Measurements from ENCODE around the gene SLC7A10. TPM values are rescaled to one million over a fixed set of nuclear protein-coding genes. Genes with fewer than 3 reads are reported as not detected.
"Not testable (repeated sequence)": the region's sequence is repeated elsewhere in the genome, so short reads cannot be mapped to it uniquely, and the experiment has no call there.

SLC7A10 gene
- polyA plus RNA-seq, 1 donor from 2014 or later = not detected

- no peak overlapping the region for H3K27ac Mint-ChIP-seq
- peaks cover 0 to 3% (median 0%) of the 10 kb centered on the region in 3 donors for H3K4me1 Mint-ChIP-seq
These were observed 4.9 kb downstream of the SLC7A10 start for GRCh38 chr19:33220735-33221134.

GRCh38 chr19:33220115-33220514 is 5.5 kb downstream of the SLC7A10 start:
- Mint-ChIP-seq H3K4me1 (peaks cover 0 to 3% (median 0%) of the 10 kb centered on the region in 3 donors), H3K4me3 (no peak overlapping the region), H3K36me3 (no peaks in the 10 kb centered on the region), H3K27me3 (peaks cover 20% of the 10 kb centered on the region), H3K27ac (no peak overlapping the region), H3K9me3 (no peaks in the 10 kb centered on the region)

More at GRCh38 chr19:33220735-33221134, 4.9 kb downstream of the SLC7A10 start:
- Mint-ChIP-seq H3K27me3 (peaks cover 20% of the 10 kb centered on the region), H3K36me3 (no peaks in the 10 kb centered on the region), H3K4me3 (no peak overlapping the region), H3K9me3 (no peaks in the 10 kb centered on the region)

- Mint-ChIP-seq H3K4me1 (peaks cover 0 to 3% (median 0%) of the 10 kb centered on the region in 3 donors), H3K4me3 (no peak overlapping the region), H3K36me3 (no peaks in the 10 kb centered on the region), H3K27ac (no peak overlapping the region), H3K27me3 (peaks cover 16% of the 10 kb centered on the region), H3K9me3 (no peaks in the 10 kb centered on the region)
These were observed 6.3 kb downstream of the SLC7A10 start for GRCh38 chr19:33219261-33219815.

DNA sequence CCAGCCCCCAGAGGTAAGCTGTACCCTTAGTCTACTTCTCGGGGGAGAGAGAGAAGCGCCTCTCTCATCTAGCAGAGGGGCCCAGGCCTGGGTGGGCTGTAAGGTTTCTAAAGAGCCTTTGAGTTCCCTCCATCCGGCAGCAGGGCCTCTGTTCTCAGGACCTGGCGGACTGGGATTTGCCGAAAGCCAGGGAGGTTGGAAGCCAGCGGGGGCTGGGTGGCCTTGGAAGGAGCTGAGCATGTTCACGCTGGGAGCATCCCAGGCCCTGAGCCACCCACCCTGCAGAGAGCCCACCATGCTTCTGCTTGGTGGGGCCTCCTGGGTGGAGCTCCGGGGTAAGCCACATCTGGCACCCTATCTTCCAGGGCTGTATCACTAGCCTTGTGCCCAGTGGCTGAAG is 7.8 kb downstream of the SLC7A10 start:
- H3K4me1 Mint-ChIP-seq = peaks cover 0 to 3% (median 0%) of the 10 kb centered on the region in 3 donors
- no peaks in the 10 kb centered on the region for H3K9me3 Mint-ChIP-seq
- no peaks in the 10 kb centered on the region for H3K36me3 Mint-ChIP-seq
- no peak overlapping the region for H3K4me3 Mint-ChIP-seq
- no peak overlapping the region for H3K27ac Mint-ChIP-seq
- peaks cover 16% of the 10 kb centered on the region for H3K27me3 Mint-ChIP-seq

DNA sequence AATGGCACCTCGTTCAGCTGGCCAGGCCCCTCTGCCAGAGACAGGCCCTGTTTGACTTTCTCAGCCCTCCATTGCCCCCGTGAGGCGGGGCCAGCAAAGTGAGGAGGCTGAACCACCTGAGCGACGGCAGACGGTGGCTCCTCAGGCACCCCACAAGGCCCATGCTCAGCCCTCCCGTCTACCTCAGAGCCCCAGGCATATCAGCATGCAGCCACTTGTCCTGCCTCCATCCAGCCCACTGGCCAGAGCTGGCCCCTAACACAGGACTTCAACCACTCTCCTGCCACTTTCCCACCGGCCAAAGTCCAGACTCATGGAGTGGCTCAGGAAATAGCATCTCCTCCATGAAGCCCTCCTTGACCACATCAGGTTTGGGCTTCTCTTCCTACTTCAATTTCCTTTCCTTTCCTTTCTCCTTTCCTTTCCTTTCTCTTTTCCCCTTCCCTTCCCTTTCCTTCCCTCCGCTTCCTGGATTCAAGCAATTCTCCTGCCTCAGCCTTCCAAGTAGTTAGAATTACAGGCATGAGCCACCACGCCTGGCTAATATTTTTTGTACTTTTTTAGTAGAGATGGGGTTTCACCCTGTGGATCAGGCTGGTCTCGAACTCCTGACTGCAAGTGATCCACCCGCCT is 9.3 kb downstream of the SLC7A10 start:
- H3K27ac Mint-ChIP-seq = no peak overlapping the region
- peaks cover 0 to 3% (median 0%) of the 10 kb centered on the region in 3 donors for H3K4me1 Mint-ChIP-seq
- peak overlapping the region in 1 of 4 donors; percentile 82 for H3K4me3 Mint-ChIP-seq
- no peaks in the 10 kb centered on the region for H3K36me3 Mint-ChIP-seq
- peaks cover 10% of the 10 kb centered on the region for H3K27me3 Mint-ChIP-seq
- no peaks in the 10 kb centered on the region for H3K9me3 Mint-ChIP-seq

GRCh38 chr19:33215438-33216197 is 10.0 kb downstream of the SLC7A10 start:
- Mint-ChIP-seq H3K27ac (no peak overlapping the region), H3K4me3 (no peak overlapping the region), H3K4me1 (peaks cover 0 to 3% (median 0%) of the 10 kb centered on the region in 3 donors), H3K9me3 (no peaks in the 10 kb centered on the region), H3K27me3 (peaks cover 7% of the 10 kb centered on the region), H3K36me3 (no peaks in the 10 kb centered on the region)

DNA sequence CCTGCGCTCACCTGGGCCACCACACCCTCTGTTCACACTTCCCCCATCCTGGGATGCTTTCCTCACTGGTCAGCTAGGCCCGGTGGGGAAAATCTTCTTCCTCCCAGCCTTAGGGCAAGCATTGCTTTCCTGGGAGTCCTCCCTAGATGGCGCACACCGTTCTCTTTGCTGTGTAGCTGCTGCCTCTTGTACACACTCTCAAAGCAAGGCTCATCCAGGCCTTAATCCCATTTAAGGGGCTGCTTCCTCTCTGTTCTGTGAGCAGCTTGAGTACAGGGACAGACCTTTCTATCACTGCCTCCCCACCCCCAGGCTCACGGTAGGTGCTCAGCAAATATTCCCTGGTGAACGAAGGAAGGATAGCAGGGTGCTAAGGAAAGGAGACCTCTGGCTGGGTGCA is 11.1 kb downstream of the SLC7A10 start:
- H3K4me3 Mint-ChIP-seq = no peak overlapping the region
- peaks cover 7% of the 10 kb centered on the region for H3K27me3 Mint-ChIP-seq
- no peaks in the 10 kb centered on the region for H3K9me3 Mint-ChIP-seq
- peaks cover 0 to 3% (median 0%) of the 10 kb centered on the region in 3 donors for H3K4me1 Mint-ChIP-seq
- H3K27ac Mint-ChIP-seq = no peak overlapping the region
- no peaks in the 10 kb centered on the region for H3K36me3 Mint-ChIP-seq

DNA sequence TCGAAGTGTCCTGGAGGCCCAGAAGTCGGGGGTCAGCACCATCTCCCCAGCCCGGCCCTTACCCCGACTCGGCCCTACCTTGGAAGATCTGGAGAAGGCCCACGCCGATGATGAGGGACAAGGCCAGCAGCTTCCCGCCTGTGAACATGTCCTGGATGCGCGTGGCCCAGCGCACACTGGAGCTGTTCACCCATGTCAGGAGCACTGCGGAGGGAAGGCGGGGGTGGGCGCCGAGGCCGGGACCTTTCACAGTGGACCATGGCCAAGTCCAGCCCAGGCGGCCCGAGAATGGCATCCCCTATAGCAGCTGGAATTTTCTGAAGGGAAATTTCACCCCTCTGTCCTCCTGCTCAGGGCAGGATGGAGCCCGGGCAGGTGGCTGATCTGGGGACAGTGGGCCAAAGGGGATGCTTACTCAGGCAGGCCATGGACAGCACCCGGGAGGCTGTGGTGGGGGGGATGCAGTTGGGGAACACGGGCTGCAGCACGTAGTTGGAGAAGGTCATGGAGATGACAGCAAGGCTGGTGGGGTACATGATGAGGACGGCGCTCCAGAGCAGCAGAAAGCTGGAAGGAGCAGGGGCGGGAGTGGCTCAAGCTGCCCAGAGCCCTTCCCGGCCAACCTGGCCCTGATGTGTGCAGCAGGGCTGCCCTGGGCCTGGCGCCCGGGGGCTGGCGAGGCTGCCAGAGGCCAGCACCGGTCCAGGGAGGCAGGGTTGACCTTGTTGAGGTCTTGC is 13.0 kb downstream of the SLC7A10 start:
- Mint-ChIP-seq H3K36me3 (no peaks in the 10 kb centered on the region), H3K27me3 (peaks cover 7% of the 10 kb centered on the region)

GRCh38 chr19:33211794-33212435 is 13.7 kb downstream of the SLC7A10 start:
- H3K36me3 Mint-ChIP-seq = no peaks in the 10 kb centered on the region
- H3K27ac Mint-ChIP-seq = no peak overlapping the region
- H3K4me3 Mint-ChIP-seq = no peak overlapping the region
- H3K9me3 Mint-ChIP-seq = no peaks in the 10 kb centered on the region
- H3K4me1 Mint-ChIP-seq = peaks cover 0 to 3% (median 0%) of the 10 kb centered on the region in 3 donors
- H3K27me3 Mint-ChIP-seq = peaks cover 7% of the 10 kb centered on the region

More for the DNA sequence above, 13.0 kb downstream of the SLC7A10 start:
- H3K4me1 Mint-ChIP-seq = peaks cover 0 to 3% (median 0%) of the 10 kb centered on the region in 3 donors
- no peaks in the 10 kb centered on the region for H3K9me3 Mint-ChIP-seq
- no peak overlapping the region for H3K4me3 Mint-ChIP-seq
- H3K27ac Mint-ChIP-seq = no peak overlapping the region

- Mint-ChIP-seq H3K9me3 (no peaks in the 10 kb centered on the region), H3K4me1 (no peaks in the 10 kb centered on the region), H3K4me3 (no peak overlapping the region), H3K36me3 (no peaks in the 10 kb centered on the region), H3K27me3 (peaks cover 6% of the 10 kb centered on the region), H3K27ac (no peak overlapping the region)
These were observed 15.2 kb downstream of the SLC7A10 start for GRCh38 chr19:33210266-33210940.

DNA sequence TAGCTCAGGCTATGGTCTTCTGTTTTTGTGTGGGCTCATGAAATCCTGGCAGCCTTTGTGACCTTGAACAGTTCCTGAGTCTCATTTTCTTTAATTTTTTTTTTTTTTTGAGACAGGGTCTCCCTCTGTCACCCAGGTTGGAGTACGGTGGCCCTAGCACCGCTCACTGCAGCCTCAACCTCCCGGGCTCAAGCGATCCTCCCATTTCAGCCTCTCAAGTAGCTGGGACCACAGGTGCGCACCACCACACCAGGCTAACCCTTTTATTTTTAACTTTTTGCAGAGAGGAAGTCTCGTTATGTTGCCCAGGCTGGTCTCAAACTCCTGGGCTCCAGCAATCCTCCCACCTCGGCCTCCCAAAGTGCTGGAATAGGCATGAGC is 15.8 kb downstream of the SLC7A10 start:
- H3K9me3 Mint-ChIP-seq, H3K4me3 Mint-ChIP-seq, H3K4me1 Mint-ChIP-seq, H3K27me3 Mint-ChIP-seq, H3K36me3 Mint-ChIP-seq, H3K27ac Mint-ChIP-seq: not testable (repeated sequence)

- Mint-ChIP-seq H3K4me3 (no peak overlapping the region), H3K36me3 (no peaks in the 10 kb centered on the region), H3K9me3 (no peaks in the 10 kb centered on the region), H3K27ac (no peak overlapping the region), H3K27me3 (peaks cover 2% of the 10 kb centered on the region), H3K4me1 (no peaks in the 10 kb centered on the region)
These were observed 16.5 kb downstream of the SLC7A10 start for GRCh38 chr19:33208904-33209849.

DNA sequence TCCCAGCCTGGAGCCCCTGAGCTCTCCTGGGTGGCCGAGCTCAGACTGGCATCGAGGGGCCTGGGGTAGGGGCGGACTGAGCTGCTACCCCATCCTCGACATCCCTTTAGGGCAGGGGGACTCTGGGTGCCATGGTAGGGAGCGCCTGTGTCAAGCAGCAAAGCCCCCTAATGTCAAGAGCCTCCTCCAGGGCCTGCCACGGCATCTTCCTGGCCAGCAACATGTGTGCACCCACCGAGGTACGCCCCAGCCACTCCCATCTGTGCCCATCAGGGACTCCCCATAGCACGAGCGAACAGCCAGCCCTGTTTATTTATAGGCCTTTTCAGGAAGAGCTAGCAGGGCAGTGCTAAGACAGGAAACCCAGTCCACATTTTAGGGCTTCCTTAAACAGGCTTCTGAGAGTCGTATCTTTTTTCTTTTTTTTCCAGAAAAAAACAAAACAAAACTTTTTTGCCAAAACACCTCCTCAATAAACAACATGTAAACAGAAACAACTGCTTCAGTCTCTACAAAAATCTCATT is 17.2 kb downstream of the SLC7A10 start:
- Mint-ChIP-seq H3K36me3 (no peaks in the 10 kb centered on the region), H3K4me3 (no peak overlapping the region), H3K27ac (no peak overlapping the region), H3K27me3 (no peaks in the 10 kb centered on the region), H3K4me1 (no peaks in the 10 kb centered on the region), H3K9me3 (no peaks in the 10 kb centered on the region)

All from IgD-negative memory B cell (primary cell).